Prostate gland (tissue), 2 donors: Measurements from ENCODE around the gene PLAAT4. TPM values are rescaled to one million over a fixed set of nuclear protein-coding genes. Genes with fewer than 3 reads are reported as not detected.
"Not testable (repeated sequence)": the region's sequence is repeated elsewhere in the genome, so short reads cannot be mapped to it uniquely, and the experiment has no call there.

Experiments used
- DNase-seq: peaks from one replicate; pipeline ENCODE4 v3.0.0-alpha.2; 2019; ENCODE audit warnings: low spot score
- H3K27ac ChIP-seq, 2 donors: fragments of 200-600 bp; sonication (generic); 2 replicates each; pipeline ENCODE4 v1.5.1; 2017 to 2019
- H3K27me3 ChIP-seq: fragments of 200-600 bp; sonication (generic); replicated peaks from 2 replicates; pipeline ENCODE4 v1.5.1; 2019; ENCODE audit not compliant: insufficient read depth
- H3K36me3 ChIP-seq, 2 donors: fragments of 200-600 bp; sonication (generic); 1 replicate in 1 of 2; 2 replicates in 1 of 2; pipeline versions ENCODE4 v1.5.1 to v1.8.1; 2017 to 2019
- H3K4me1 ChIP-seq: fragments of 200-600 bp; sonication (generic); replicated peaks from 2 replicates; pipeline ENCODE4 v1.5.1; 2019
- H3K4me3 ChIP-seq, 2 donors: fragments of 200-600 bp; sonication (generic); 2 replicates each; pipeline ENCODE4 v1.5.1; 2017 to 2019
- H3K9me3 ChIP-seq: fragments of 200-600 bp; sonication (generic); 2 replicates; pipeline ENCODE4 v1.5.1; 2017
- POLR2A ChIP-seq: fragments of 450-650 bp; IDR thresholded peaks from one replicate; pipeline ENCODE4 v1.6.1; 2016; ENCODE audit warnings: antibody characterized with exemption, mild to moderate bottlenecking
- POLR2AphosphoS5 ChIP-seq: sonication (generic); formaldehyde crosslinking; IDR thresholded peaks from one replicate; pipeline ENCODE4 v1.6.1; 2017; ENCODE audit warnings: antibody characterized with exemption
- WGBS: methylation state at CpG from one replicate; pipeline ENCODE4 v1.1.5; 2018; 5-methylcytosine and 5-hydroxymethylcytosine counted together
- intact Hi-C: fragments of 100-400 bp; cut with DNase I; formaldehyde crosslinking; loops from one replicate; pipeline ENCODE4 v1.14.2; 2022
- total RNA-seq, 2 donors: library from RNA; depleted of rRNA; stranded (reverse); fragments of >200 nt; gene quantifications; one replicate each; pipeline ENCODE4 v1.1.0, GENCODE V29; 2016
- TF ChIP-seq, protein P1 (sequence below), 4 experiments: fragments of 200-600 bp in 2 of 4; fragments of 450-650 bp in 2 of 4; sonication (generic) in 2 of 4; IDR thresholded peaks; 1 replicate in 3 of 4; 2 replicates in 1 of 4; pipeline ENCODE4 v1.5.1; 2016 to 2019; ENCODE audit warnings: antibody characterized with exemption in 4 of 4, mild to moderate bottlenecking in 2 of 4, moderate library complexity in 2 of 4

The PLAAT4 gene
- total RNA-seq, 2 donors from 2014 or later = 47.6 to 50.8 TPM

DNA sequence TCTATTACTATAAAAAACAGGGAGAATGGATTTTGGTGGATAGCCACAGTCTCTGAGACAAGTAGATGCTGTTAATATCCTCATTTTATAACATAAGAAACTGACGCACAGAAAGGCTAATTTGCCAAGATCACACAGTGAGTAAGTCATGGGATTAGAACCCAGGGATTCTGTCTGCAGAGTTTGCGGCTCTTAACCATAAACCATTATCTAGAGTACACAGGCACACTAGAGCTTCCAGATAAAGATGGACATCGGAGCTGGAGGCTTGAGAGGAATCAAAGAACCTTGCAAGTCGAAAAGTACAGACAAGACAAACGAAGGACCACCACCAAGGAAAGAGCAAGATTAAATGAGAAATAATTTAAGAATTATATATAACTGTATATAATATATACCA is 19.5 kb upstream of the PLAAT4 start:
- no peak overlapping the region for H3K4me3 ChIP-seq
- no peaks in the 10 kb centered on the region for H3K36me3 ChIP-seq
- no peaks in the 10 kb centered on the region for H3K27me3 ChIP-seq
- no peak for TF ChIP-seq POLR2A
- 98% methylated on average over 5 of the region's 5 CpGs for WGBS
- DNase-seq = no peak
- no peak overlapping the region for H3K27ac ChIP-seq
- no peaks in the 10 kb centered on the region for H3K4me1 ChIP-seq
- H3K9me3 ChIP-seq = no peaks in the 10 kb centered on the region
- intact Hi-C loops = no loop called here

DNA sequence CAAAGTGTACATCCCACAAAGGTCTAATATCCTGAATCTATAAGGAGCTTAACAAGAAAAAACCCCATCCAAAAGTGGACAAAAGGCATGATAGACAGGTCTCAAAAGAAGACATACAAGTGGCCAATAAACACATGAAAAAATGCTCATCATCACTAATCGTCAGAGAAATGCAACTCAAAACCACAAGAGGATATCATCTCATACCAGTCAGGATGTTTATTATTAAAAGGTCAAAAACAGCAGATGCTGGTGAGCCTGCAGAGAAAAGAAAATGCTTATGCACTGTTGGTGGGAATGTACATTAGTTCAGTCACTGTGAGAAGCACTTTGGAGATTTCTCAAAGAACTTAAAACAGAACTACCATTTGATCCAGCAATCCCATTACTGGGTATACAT is 18.1 kb upstream of the PLAAT4 start:
- WGBS = 36% methylated on average over 1 of the region's 1 CpG
- Histone ChIP-seq H3K27me3 (no peaks in the 10 kb centered on the region), H3K9me3 (no peaks in the 10 kb centered on the region), H3K4me3 (no peak overlapping the region), H3K4me1 (no peaks in the 10 kb centered on the region), H3K36me3 (no peaks in the 10 kb centered on the region), H3K27ac (no peak overlapping the region)
- TF ChIP-seq POLR2AphosphoS5 = no peak
- DNase-seq = no peak
- intact Hi-C loops = no loop called here

DNA sequence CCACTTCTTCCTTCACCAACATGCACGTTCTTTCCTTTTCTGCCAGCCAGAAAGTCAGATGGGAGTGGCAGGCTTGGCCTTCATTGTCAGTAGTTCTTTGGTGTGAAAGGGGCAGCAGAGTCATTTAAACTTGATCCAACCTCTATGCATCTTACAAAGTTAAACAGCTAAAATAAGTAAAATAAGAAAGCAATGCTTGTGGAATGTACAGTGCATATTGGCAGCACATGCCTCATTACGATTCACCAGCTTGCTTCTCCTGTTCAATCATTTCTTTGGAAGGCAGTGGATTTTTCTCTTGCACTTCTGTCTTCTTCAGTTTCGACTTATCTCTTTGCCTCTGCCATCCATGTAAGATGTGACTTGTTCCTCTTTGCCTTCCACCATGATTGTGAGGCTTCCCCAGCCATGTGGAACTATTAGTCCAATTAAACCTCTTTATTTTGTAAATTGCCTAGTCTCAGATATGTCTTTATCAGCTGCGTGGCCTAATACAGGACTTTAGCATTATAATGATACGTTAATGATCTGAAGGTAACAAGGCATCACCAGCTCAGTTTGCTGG is 15.9 kb upstream of the PLAAT4 start:
- DNase-seq = no peak
- H3K4me1 ChIP-seq = no peaks in the 10 kb centered on the region
- H3K27ac ChIP-seq = no peak overlapping the region
- 76% methylated on average over 5 of the region's 5 CpGs for WGBS
- TF ChIP-seq, protein P1, sequence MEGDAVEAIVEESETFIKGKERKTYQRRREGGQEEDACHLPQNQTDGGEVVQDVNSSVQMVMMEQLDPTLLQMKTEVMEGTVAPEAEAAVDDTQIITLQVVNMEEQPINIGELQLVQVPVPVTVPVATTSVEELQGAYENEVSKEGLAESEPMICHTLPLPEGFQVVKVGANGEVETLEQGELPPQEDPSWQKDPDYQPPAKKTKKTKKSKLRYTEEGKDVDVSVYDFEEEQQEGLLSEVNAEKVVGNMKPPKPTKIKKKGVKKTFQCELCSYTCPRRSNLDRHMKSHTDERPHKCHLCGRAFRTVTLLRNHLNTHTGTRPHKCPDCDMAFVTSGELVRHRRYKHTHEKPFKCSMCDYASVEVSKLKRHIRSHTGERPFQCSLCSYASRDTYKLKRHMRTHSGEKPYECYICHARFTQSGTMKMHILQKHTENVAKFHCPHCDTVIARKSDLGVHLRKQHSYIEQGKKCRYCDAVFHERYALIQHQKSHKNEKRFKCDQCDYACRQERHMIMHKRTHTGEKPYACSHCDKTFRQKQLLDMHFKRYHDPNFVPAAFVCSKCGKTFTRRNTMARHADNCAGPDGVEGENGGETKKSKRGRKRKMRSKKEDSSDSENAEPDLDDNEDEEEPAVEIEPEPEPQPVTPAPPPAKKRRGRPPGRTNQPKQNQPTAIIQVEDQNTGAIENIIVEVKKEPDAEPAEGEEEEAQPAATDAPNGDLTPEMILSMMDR (IDR thresholded peaks at IDR 0.05) = no peak
- TF ChIP-seq POLR2AphosphoS5 = no peak
- H3K4me3 ChIP-seq = no peak overlapping the region
- intact Hi-C loops = no loop called here
- no peaks in the 10 kb centered on the region for H3K36me3 ChIP-seq
- H3K27me3 ChIP-seq = no peaks in the 10 kb centered on the region
- H3K9me3 ChIP-seq = no peaks in the 10 kb centered on the region

DNA sequence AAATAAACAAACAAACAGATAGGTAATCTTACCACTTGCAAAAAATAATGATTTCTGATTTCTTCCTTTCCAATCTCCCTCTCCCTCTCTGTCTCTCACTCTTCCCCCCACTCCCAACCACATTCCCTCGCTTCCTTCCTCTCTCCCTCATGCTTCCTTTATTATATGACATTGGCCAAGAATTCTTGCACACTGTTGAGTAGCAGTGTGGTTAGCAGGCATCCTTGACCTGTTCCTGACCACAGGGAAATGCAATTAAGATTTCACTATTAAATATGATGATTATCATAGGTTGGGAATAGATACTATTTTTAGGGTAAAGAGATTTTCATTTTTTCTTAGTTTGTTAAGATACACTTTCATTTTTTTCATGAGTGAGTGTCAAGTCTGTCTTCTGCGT is 14.7 kb upstream of the PLAAT4 start:
- intact Hi-C loops = no loop called here

DNA sequence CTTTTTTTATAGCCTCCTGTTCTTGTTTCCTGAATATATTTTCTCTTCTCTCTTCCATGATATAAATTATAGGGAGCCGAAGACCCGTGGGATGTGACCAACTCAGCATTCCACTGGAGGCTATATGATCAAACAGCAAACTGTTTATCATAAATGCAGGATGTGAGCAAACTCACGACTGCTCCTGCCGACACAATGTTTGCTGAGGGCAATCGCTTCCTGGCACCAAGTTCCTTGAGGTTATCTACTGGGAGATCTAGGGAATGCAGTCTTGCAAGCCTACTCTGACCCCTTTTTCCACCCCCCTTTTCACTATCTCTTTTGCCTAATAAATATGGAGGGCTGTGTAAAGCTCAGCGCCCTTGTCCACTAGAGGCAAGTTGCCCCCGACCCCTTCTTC is 13.5 kb upstream of the PLAAT4 start:
- Histone ChIP-seq H3K4me3 (no peak overlapping the region), H3K9me3 (no peaks in the 10 kb centered on the region), H3K4me1 (no peaks in the 10 kb centered on the region), H3K27me3 (no peaks in the 10 kb centered on the region), H3K27ac (no peak overlapping the region), H3K36me3 (no peaks in the 10 kb centered on the region)
- intact Hi-C loops = no loop called here
- no peak for DNase-seq
- no peak for TF ChIP-seq POLR2AphosphoS5
- WGBS = 58% methylated on average over 7 of the region's 7 CpGs

More for the DNA sequence above, 14.7 kb upstream of the PLAAT4 start:
- Histone ChIP-seq H3K36me3 (no peaks in the 10 kb centered on the region), H3K9me3 (no peaks in the 10 kb centered on the region), H3K27me3 (no peaks in the 10 kb centered on the region), H3K4me1 (no peaks in the 10 kb centered on the region), H3K4me3 (no peak overlapping the region), H3K27ac (no peak overlapping the region)
- no peak for TF ChIP-seq POLR2AphosphoS5
- TF ChIP-seq, protein P1 (IDR thresholded peaks at IDR 0.05) = no peak
- TF ChIP-seq POLR2A = no peak
- WGBS = 91% methylated on average over 2 of the region's 2 CpGs
- no peak for DNase-seq

DNA sequence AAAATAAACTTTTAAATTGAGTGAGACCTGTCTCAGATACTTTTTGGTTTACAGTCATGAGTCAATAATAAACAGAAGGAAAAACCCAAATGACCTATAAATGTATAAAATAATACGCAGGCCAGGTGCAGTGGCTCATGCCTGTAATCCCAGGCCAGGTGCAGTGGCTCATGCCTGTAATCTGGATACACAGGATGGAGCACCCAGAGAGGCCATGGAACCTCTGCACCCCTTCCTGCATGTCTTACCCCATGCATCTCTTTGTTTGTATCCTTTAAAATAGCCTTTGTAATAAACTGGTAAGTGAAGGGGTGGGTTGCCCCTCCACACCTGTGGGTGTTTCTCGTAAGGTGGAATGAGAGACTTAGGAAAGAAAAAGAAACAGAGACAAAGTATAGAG is 8.9 kb upstream of the PLAAT4 start:
- H3K4me3 ChIP-seq = no peak overlapping the region
- no peak overlapping the region for H3K27ac ChIP-seq
- intact Hi-C loops = no loop called here
- no peaks in the 10 kb centered on the region for H3K36me3 ChIP-seq
- no peak for DNase-seq
- no peaks in the 10 kb centered on the region for H3K4me1 ChIP-seq
- H3K27me3 ChIP-seq = no peaks in the 10 kb centered on the region
- 89% methylated on average over 2 of the region's 2 CpGs for WGBS
- TF ChIP-seq POLR2AphosphoS5 = no peak
- TF ChIP-seq POLR2A = no peak
- TF ChIP-seq, protein P1 (IDR thresholded peaks at IDR 0.05) = no peak
- no peaks in the 10 kb centered on the region for H3K9me3 ChIP-seq

DNA sequence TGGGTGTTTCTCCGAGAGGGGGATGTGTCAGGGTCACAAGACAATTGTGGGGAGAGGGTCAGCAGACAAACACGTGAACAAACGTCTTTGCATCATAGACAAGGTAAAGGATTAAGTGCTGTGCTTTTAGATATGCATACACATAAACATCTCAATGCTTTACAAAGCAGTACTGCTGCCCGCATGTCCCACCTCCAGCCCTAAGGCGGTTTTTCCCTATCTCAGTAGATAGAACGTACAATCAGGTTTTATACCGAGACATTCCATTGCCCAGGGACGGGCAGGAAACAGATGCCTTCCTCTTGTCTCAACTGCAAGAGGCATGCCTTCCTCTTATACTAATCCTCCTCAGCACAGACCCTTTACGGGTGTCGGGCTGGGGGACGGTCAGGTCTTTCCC is 8.5 kb upstream of the PLAAT4 start:
- DNase-seq, H3K27me3 ChIP-seq, H3K36me3 ChIP-seq, H3K4me3 ChIP-seq, H3K9me3 ChIP-seq, H3K4me1 ChIP-seq, H3K27ac ChIP-seq, intact Hi-C loops: not testable (repeated sequence)
- 63% methylated on average over 8 of the region's 11 CpGs for WGBS

DNA sequence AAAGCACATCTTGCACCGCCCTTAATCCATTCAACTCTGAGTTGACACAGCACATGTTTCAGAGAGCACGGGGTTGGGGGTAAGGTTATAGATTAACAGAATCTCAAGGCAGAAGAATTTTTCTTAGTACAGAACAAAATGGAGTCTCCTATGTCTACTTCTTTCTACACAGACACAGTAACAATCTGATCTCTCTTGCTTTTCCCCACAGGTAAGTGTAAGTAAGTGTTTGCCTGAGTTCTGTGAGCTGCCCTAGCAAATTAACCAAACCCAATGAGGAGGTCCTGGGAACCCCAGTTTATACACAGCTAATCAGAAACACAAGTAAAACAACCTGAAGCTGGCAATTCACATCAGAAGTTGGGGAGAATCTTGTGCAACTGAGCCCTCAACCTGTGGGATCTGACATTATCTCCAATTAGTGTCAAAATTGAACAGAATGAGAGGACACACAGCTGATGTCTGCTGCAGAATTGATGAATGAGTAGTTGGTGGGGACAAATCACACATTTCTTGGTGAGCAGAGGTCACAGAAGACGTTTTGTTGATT is 7.8 kb upstream of the PLAAT4 start:
- H3K27me3 ChIP-seq, H3K4me3 ChIP-seq, H3K36me3 ChIP-seq, H3K27ac ChIP-seq, DNase-seq, H3K9me3 ChIP-seq, intact Hi-C loops, H3K4me1 ChIP-seq: not testable (repeated sequence)
- WGBS = 68% methylated on average over 1 of the region's 3 CpGs

DNA sequence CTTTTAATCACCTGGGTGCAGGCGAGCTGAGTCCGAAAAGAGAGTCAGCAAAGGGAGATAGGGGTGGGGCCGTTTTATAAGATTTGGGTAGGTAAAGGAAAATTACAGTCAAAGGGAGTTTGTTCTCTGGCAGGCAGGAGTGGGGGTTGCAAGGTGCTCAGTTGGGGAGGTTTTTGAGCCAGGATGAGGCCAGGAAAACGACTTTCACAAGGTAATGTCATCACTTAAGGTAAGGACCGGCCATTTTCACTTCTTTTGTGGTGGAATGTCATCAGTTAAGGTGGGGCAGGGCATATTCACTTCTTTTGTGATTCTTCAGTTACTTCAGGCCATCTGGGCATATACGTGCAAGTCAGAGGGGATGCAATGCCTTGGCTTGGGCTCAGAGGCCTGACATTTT is 7.2 kb upstream of the PLAAT4 start:
- H3K36me3 ChIP-seq, H3K27me3 ChIP-seq, H3K27ac ChIP-seq, intact Hi-C loops, H3K4me3 ChIP-seq, H3K9me3 ChIP-seq, H3K4me1 ChIP-seq, DNase-seq: not testable (repeated sequence)
- WGBS = 78% methylated on average over 6 of the region's 6 CpGs
